ENCODE results near the gene HNF1A.
"Not testable (repeated sequence)": the region's sequence is repeated elsewhere in the genome, so short reads cannot be mapped to it uniquely, and the experiment has no call there.

The HNF1A gene

DNA sequence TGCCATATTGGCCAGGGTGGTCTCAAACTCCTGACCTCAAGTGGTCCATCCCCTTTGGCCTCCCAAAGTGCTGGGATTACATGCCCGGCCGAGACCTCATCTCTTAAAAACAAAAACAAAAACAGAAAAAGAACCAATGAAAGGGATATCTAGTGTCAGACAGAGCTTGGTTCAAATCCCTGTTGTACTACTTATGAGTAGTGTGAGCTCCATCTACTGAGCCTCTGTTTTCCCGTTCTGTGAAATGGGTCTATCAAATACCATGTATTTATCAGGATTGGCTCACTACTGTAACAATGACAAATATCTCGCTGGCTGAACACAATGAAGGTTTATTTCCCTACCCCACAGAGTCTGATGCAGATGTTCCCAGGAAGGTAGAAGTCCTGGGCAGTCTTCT lies 36.9 kb upstream of the HNF1A start:
- H3K27me3 ChIP-seq (ENCODE audit: control insufficient read depth, insufficient read depth, low read length), result no peaks in the 10 kb centered on the region
- H3K9me3 ChIP-seq (ENCODE audit: control insufficient read depth, insufficient read depth, low read depth, low read length), result no peaks in the 10 kb centered on the region
- no peak overlapping the region for H3K27ac ChIP-seq (ENCODE audit: low read depth, low read length)
- no peaks in the 10 kb centered on the region for H3K36me3 ChIP-seq (ENCODE audit: control insufficient read depth, insufficient read depth, low read length)
- no peak overlapping the region for H3K4me3 ChIP-seq (ENCODE audit: low read depth, low read length)
- H3K4me1 ChIP-seq (ENCODE audit: control insufficient read depth, insufficient read depth, low read length), result no peaks in the 10 kb centered on the region
- no peak overlapping the region for H3K9ac ChIP-seq (ENCODE audit: low read length)

DNA sequence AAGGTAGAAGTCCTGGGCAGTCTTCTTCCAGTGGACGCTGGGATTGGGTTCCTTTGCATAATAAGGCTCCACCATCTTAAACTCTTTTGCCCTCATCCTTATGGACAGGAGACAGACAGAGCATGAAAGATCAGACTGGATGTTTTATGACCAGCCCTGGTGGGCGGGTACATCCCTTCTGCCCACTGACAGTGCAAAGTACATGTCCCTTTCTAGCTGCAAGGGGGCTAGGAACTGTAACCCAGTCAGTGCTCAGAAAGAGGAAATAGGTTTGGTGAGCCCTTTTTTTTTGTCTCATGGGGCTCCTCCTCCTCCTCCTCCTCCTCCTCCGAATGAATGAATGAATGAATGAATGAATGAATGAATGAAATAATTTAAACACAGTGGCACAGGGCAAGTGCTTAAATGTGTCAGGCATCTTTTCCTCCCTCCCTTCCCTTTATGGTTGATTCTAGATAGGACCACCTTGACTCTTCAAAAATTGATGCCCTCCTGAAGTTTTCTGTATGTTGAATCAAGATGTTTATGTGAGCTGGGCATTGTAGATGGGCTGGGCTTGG lies 36.4 kb upstream of the HNF1A start:
- H3K4me1 ChIP-seq (ENCODE audit: control insufficient read depth, insufficient read depth, low read length), result no peaks in the 10 kb centered on the region

DNA sequence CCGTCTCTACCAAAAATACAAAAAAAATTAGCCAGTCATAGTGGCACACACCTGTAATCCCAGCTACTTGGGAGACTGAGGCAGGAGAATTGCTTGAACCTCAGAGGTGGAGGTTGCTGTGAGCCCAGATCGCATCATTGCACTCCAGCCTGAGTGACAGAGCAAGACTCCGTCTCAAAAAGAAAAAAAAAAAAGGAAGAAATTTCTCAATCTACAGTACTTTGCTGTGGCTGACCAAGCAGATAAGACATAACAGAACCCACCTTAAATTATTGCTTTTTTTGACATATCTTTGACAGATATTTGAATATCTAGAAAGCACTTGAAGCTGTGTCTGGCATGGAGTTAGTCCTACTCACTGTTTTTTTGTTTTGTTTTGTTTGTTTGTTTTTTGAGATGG lies 34.9 kb upstream of the HNF1A start:
- Histone ChIP-seq H3K27ac (ENCODE audit: low read depth, low read length) (no peak overlapping the region), H3K4me3 (ENCODE audit: low read depth, low read length) (no peak overlapping the region), H3K4me1 (ENCODE audit: control insufficient read depth, insufficient read depth, low read length) (no peaks in the 10 kb centered on the region), H3K36me3 (ENCODE audit: control insufficient read depth, insufficient read depth, low read length) (no peaks in the 10 kb centered on the region), H3K27me3 (ENCODE audit: control insufficient read depth, insufficient read depth, low read length) (no peaks in the 10 kb centered on the region), H3K9ac (ENCODE audit: low read length) (no peak overlapping the region), H3K9me3 (ENCODE audit: control insufficient read depth, insufficient read depth, low read depth, low read length) (no peaks in the 10 kb centered on the region)

More for the DNA sequence above, 36.4 kb upstream of the HNF1A start:
- H3K4me3 ChIP-seq (ENCODE audit: low read depth, low read length), result no peak overlapping the region
- no peaks in the 10 kb centered on the region for H3K36me3 ChIP-seq (ENCODE audit: control insufficient read depth, insufficient read depth, low read length)
- no peaks in the 10 kb centered on the region for H3K27me3 ChIP-seq (ENCODE audit: control insufficient read depth, insufficient read depth, low read length)
- H3K9me3 ChIP-seq (ENCODE audit: control insufficient read depth, insufficient read depth, low read depth, low read length), result no peaks in the 10 kb centered on the region
- H3K27ac ChIP-seq (ENCODE audit: low read depth, low read length), result no peak overlapping the region
- no peak overlapping the region for H3K9ac ChIP-seq (ENCODE audit: low read length)

DNA sequence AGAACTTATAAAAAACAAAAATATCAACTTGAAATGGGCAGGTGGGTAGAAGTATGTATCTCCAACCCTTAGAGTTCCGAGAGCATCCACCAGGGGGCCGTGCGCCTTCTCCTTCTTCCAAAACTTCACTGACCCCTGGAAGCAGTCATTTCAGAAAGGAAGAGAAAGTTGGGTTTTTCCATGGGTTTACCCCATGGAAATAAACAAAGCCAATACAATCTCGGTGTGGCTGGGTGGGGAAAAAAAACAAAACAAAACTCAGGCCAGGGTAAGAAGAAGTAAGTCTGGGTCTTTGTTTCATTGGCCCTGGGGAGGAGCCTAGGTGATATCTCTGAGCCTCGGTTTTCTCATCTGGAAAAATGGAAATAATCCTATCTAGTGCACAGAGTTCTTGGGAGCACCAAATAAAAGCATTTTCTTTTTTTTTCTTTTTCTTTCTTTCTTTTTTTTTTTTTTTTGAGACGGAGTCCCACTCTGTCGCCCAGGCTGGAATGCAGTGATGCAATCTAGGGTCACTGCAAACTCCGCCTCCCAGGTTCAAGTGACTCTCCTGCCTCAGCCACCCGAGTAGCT lies 33.6 kb upstream of the HNF1A start:
- Histone ChIP-seq H3K9ac (ENCODE audit: low read length) (no peak overlapping the region), H3K36me3 (ENCODE audit: control insufficient read depth, insufficient read depth, low read length) (no peaks in the 10 kb centered on the region), H3K4me3 (ENCODE audit: low read depth, low read length) (no peak overlapping the region), H3K27me3 (ENCODE audit: control insufficient read depth, insufficient read depth, low read length) (no peaks in the 10 kb centered on the region), H3K4me1 (ENCODE audit: control insufficient read depth, insufficient read depth, low read length) (no peaks in the 10 kb centered on the region), H3K27ac (ENCODE audit: low read depth, low read length) (no peak overlapping the region), H3K9me3 (ENCODE audit: control insufficient read depth, insufficient read depth, low read depth, low read length) (no peaks in the 10 kb centered on the region)

DNA sequence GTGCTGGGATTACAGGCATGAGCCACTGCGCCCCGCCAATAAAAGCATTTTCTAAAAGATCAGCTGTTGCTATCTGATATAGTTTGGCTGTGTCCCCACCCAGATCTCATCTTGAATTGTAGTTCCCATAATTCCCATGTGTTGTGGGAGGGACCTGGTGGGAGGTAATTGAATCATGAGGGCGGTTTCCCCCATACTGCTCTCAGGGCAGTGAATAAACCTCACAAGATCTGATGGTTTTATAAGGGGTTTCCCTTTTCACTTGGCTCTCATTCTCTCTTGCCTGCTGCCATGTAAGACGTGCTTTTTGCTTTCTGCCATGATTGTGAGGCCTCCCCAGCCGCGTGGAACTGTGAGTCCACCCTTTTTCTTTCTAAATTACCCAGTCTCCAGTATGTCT lies 32.8 kb upstream of the HNF1A start:
- H3K4me3 ChIP-seq (ENCODE audit: low read depth, low read length); H3K36me3 ChIP-seq (ENCODE audit: control insufficient read depth, insufficient read depth, low read length); H3K9me3 ChIP-seq (ENCODE audit: control insufficient read depth, insufficient read depth, low read depth, low read length); H3K27ac ChIP-seq (ENCODE audit: low read depth, low read length); H3K4me1 ChIP-seq (ENCODE audit: control insufficient read depth, insufficient read depth, low read length); H3K9ac ChIP-seq (ENCODE audit: low read length); H3K27me3 ChIP-seq (ENCODE audit: control insufficient read depth, insufficient read depth, low read length): not testable (repeated sequence)

DNA sequence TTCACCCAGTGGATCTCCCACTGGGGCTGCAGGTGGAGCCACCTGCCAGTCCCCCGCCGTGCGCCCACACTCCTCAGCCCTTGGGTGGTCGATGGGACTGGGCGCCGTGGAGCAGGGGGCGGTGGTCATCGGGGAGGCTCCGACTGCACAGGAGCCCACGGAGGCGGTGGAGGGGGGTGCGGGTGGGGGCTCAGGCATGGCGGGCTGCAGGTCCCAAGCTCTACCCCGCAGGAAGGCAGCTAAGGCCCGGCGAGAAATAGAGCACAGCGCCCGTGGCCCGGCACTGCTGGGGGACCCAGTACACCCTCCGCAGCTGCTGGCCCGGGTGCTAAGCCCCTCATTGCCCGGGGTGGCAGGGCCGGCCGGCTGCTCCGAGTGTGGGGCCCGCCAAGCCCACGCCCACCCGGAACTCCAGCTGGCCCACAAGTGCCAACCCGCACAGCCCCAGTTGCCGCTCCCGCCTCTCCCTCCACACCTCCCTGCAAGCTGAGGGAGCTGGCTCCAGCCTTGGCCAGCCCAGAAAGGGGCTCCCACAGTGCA lies 28.0 kb upstream of the HNF1A start:
- not testable (repeated sequence) for H3K27me3 ChIP-seq (ENCODE audit: control insufficient read depth, insufficient read depth, low read length); H3K36me3 ChIP-seq (ENCODE audit: control insufficient read depth, insufficient read depth, low read length); H3K4me3 ChIP-seq (ENCODE audit: low read depth, low read length); H3K9ac ChIP-seq (ENCODE audit: low read length); H3K9me3 ChIP-seq (ENCODE audit: control insufficient read depth, insufficient read depth, low read depth, low read length); H3K27ac ChIP-seq (ENCODE audit: low read depth, low read length); H3K4me1 ChIP-seq (ENCODE audit: control insufficient read depth, insufficient read depth, low read length)

DNA sequence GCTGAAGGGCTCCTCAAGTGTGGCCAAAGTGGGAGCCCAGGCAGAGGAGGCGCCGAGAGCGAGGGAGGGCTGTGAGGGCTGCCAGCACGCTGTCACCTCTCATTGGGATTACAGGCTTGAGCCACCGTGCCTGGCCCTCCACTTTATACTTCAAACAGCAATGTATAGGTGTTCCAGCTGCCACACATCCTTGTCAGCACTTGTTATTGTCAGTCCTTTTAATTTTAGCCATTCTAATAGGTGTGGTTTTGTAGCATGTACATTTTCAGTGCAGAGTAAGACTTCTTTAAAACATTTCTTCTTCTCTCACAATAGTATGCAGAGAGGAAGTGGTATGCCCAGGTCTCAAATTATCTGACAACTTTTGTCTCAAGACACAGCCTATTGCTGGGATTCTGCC lies 27.5 kb upstream of the HNF1A start:
- no peaks in the 10 kb centered on the region for H3K27me3 ChIP-seq (ENCODE audit: control insufficient read depth, insufficient read depth, low read length)
- H3K27ac ChIP-seq (ENCODE audit: low read depth, low read length), result no peak overlapping the region
- H3K9ac ChIP-seq (ENCODE audit: low read length), result no peak overlapping the region
- no peaks in the 10 kb centered on the region for H3K36me3 ChIP-seq (ENCODE audit: control insufficient read depth, insufficient read depth, low read length)
- H3K4me3 ChIP-seq (ENCODE audit: low read depth, low read length), result no peak overlapping the region
- no peaks in the 10 kb centered on the region for H3K4me1 ChIP-seq (ENCODE audit: control insufficient read depth, insufficient read depth, low read length)
- H3K9me3 ChIP-seq (ENCODE audit: control insufficient read depth, insufficient read depth, low read depth, low read length), result peaks cover 11% of the 10 kb centered on the region

DNA sequence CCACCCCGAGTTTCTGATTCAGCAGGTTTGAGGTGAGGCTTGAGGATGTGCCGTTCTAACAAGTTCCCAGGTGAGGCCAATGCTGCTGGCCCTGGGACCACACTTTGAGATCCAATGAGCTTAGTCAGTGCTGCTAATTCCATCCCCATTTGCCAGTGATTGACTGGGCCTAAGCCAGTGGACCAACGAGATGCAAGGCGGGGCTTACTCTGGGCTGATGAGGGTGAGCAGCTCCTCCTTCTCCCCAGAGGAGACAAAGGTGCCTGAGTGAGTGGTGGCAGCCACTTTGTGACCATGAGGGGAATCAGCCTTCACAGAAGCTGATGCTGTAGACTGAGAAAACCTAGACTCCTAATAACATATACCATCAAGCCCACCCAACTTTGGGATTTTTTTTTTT lies 23.1 kb upstream of the HNF1A start:
- Histone ChIP-seq H3K27ac (ENCODE audit: low read depth, low read length) (no peak overlapping the region), H3K9me3 (ENCODE audit: control insufficient read depth, insufficient read depth, low read depth, low read length) (peaks cover 11% of the 10 kb centered on the region), H3K4me3 (ENCODE audit: low read depth, low read length) (no peak overlapping the region), H3K36me3 (ENCODE audit: control insufficient read depth, insufficient read depth, low read length) (no peaks in the 10 kb centered on the region), H3K9ac (ENCODE audit: low read length) (no peak overlapping the region), H3K27me3 (ENCODE audit: control insufficient read depth, insufficient read depth, low read length) (no peaks in the 10 kb centered on the region), H3K4me1 (ENCODE audit: control insufficient read depth, insufficient read depth, low read length) (no peaks in the 10 kb centered on the region)

DNA sequence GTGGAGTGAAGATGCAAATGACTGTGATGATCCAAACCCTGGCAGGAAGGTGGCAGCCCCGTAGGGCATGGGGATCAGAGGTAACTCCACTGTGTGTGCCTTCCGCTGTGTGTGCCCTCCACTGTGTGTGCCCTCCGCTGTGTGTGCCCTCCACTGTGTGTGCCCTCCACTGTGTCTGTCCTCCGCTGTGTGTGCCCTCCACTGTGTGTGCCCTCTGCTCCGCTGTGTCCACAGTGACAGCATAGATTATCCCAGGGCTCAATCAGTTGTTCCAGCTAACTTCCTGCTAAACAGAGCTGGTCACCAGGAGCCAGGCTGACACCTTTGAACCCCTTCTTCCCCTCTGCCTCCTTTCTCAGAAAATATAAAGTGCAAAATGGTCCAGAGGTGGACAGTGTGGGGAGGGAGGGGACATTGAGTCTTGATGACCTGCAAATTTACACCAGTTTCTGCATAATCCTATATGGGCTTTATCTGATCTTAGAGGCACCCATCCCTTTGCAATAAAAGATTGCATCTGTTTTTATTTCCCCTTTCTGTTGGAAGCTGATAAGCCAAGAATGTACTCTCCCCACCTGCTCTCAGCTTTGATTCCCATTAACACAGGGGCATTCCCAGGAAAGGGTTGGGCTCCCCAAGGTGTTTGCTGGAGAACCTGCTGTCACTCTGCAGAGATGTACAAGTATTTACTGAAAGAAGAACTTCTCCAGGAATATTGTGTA lies 21.6 kb upstream of the HNF1A start:
- no peak overlapping the region for H3K4me3 ChIP-seq (ENCODE audit: low read depth, low read length)
- H3K4me1 ChIP-seq (ENCODE audit: control insufficient read depth, insufficient read depth, low read length), result peaks cover under 1% of the 10 kb centered on the region; the same call in 1 of the 2 replicates
- H3K36me3 ChIP-seq (ENCODE audit: control insufficient read depth, insufficient read depth, low read length), result no peaks in the 10 kb centered on the region
- H3K9ac ChIP-seq (ENCODE audit: low read length), result no peak overlapping the region
- H3K27me3 ChIP-seq (ENCODE audit: control insufficient read depth, insufficient read depth, low read length), result no peaks in the 10 kb centered on the region
- no peak overlapping the region for H3K27ac ChIP-seq (ENCODE audit: low read depth, low read length)
- peaks cover 3% of the 10 kb centered on the region; the same call in 1 of the 2 replicates for H3K9me3 ChIP-seq (ENCODE audit: control insufficient read depth, insufficient read depth, low read depth, low read length)

DNA sequence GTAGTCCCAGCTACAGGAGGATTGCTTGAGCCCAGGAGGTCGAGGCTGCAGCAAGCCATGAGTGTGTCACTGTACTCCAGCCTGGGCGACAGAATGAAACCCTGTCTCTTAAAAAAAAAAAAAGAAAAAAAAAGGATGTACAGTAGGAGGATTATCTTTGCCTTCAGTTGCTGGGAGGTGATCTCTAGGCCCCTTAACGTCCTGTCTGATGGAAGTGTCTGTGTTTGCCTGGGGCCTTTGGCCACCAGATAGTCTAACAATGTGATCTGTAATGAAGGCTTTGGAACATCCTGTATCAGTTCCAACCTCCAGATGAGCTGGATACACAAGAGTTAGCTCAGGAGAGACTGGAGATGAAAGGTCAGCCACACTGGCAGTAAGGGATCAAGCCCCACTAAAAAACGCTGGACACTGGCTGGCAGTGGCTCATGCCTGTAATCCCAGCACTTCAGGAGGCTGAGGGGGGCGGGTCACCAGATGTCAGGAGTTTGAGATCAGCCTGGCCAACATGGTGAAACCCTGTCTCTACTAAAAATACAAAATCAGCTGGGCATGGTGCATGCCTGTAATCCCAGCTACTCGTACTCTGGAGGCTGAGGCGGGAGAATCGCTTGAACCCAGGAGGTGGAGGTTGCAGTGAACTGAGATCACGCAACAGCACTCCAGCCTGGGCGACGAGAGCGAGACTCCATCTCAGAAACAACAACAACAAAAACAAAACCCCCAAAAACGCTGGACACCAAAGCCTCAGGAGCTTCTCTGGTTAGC lies 19.0 kb upstream of the HNF1A start:
- Histone ChIP-seq H3K36me3 (ENCODE audit: control insufficient read depth, insufficient read depth, low read length) (no peaks in the 10 kb centered on the region), H3K4me1 (ENCODE audit: control insufficient read depth, insufficient read depth, low read length) (peaks cover 3% of the 10 kb centered on the region; the same call in 1 of the 2 replicates), H3K9ac (ENCODE audit: low read length) (no peak overlapping the region), H3K27ac (ENCODE audit: low read depth, low read length) (no peak overlapping the region), H3K27me3 (ENCODE audit: control insufficient read depth, insufficient read depth, low read length) (no peaks in the 10 kb centered on the region), H3K4me3 (ENCODE audit: low read depth, low read length) (no peak overlapping the region), H3K9me3 (ENCODE audit: control insufficient read depth, insufficient read depth, low read depth, low read length) (peaks cover 3% of the 10 kb centered on the region; the same call in 1 of the 2 replicates)

DNA sequence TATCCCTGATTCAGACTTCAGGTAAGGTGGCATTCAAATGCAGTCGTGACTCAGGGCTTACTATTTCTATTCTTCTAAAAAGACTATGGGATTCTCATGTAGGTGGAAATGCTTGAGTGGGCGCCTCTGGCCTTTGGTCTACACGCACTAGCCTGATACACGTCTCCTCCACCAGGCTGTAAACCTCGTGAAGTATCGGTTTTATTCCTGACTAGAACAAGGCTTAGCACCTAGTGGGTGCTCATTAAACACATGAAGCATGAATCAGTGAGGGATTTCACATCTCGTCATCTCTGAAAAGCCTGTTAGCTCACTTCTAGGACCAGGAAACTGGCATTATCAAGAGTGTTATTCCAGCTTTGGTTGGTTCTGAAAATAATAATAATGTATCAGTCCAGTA lies 17.7 kb upstream of the HNF1A start:
- H3K9me3 ChIP-seq (ENCODE audit: control insufficient read depth, insufficient read depth, low read depth, low read length), result no peaks in the 10 kb centered on the region
- H3K27ac ChIP-seq (ENCODE audit: low read depth, low read length), result no peak overlapping the region
- no peak overlapping the region for H3K9ac ChIP-seq (ENCODE audit: low read length)
- H3K4me3 ChIP-seq (ENCODE audit: low read depth, low read length), result no peak overlapping the region
- H3K36me3 ChIP-seq (ENCODE audit: control insufficient read depth, insufficient read depth, low read length), result no peaks in the 10 kb centered on the region
- H3K4me1 ChIP-seq (ENCODE audit: control insufficient read depth, insufficient read depth, low read length), result peaks cover 3% of the 10 kb centered on the region; the same call in 1 of the 2 replicates
- no peaks in the 10 kb centered on the region for H3K27me3 ChIP-seq (ENCODE audit: control insufficient read depth, insufficient read depth, low read length)
